ENCODE results near the gene DHRS12. TPM values are rescaled to one million over a fixed set of nuclear protein-coding genes. Genes with fewer than 3 reads are reported as not detected.

The DHRS12 gene
- total and polyA plus RNA-seq, 8 donors: 4.2 to 27.2 (median 14.1) TPM; not detected in 1

- no peak for DNase-seq
- Histone ChIP-seq H3K4me3 (no peak overlapping the region), H3K27ac (no peak overlapping the region), H3K36me3 (peaks cover 0 to 5% (median 2%) of the 10 kb centered on the region in 4 donors), H3K9me3 (no peaks in the 10 kb centered on the region), H3K27me3 (no peaks in the 10 kb centered on the region), H3K4me1 (peaks cover 0 to 20% (median 0%) of the 10 kb centered on the region in 4 donors)
- 66 to 83% (median 76%) methylated on average over 11 of the region's 11 CpGs for WGBS, 5 donors
- TF ChIP-seq CTCF (IDR thresholded peaks at IDR 0.05) (no peak), EP300 (IDR thresholded peaks at IDR 0.05) (no peak), POLR2A (IDR thresholded peaks at IDR 0.05) (no peak)
- intact Hi-C loops (cut with DNase I; ENCODE audit: low total_unique reads): no loop called here
Measured at GRCh38 chr13:51778392-51778791, 25.6 kb downstream of the DHRS12 start.

DNA sequence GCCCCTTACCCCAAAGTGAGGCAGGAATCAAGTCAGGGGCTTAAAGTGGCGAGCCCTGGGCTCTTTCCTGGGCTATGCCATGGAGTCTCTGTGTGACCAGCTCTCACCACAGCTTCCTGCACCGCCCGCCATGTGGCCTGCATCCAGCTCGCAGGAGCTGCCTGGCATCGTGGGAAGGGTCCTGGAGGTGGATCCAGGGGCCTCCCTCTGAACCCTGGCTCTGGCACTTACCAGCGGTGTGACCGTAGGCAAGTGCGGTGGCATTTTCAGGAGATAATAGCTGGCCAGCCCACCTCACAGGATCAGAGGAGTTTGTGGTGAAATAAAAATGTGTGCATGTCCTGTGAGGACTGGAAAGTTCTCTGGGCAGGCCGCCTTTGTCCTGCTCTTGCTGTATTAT is 26.0 kb downstream of the DHRS12 start:
- peaks cover 0 to 21% (median under 1%) of the 10 kb centered on the region in 4 donors for H3K4me1 ChIP-seq
- H3K27ac ChIP-seq: no peak overlapping the region
- intact Hi-C loops (cut with DNase I; ENCODE audit: low total_unique reads): no loop called here
- no peak for TF ChIP-seq EP300 (IDR thresholded peaks at IDR 0.05)
- no peak for TF ChIP-seq CTCF (IDR thresholded peaks at IDR 0.05)
- no peak for TF ChIP-seq POLR2A (IDR thresholded peaks at IDR 0.05)
- TF ChIP-seq POLR2AphosphoS5 (IDR thresholded peaks at IDR 0.05): no peak
- WGBS, 5 donors: 83 to 91% (median 86%) methylated on average over 9 of the region's 9 CpGs
- no peak for DNase-seq
- H3K36me3 ChIP-seq: peaks cover 0 to 7% (median 3%) of the 10 kb centered on the region in 4 donors
- H3K4me3 ChIP-seq: no peak overlapping the region
- H3K9me3 ChIP-seq: no peaks in the 10 kb centered on the region
- no peaks in the 10 kb centered on the region for H3K27me3 ChIP-seq

DNA sequence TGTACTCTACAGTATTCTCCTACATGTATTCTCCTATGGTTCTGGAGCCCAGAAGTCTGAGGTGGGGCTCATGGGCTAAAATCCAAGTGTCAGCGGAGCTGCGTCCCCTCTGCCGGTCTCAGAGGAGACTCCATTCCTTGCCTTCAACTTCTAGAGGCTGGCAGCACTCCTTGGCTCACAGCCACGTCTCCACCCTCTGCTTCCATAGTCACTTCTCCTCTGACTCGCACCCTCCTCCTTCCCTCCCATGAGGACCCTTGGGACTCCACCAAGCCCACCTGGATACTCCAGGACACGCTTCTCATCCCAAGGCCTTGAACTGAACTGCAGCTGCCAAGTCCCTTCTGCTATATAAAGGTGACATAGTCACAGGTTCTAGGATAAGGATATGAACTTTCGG is 27.8 kb downstream of the DHRS12 start:
- no peak for DNase-seq

DNA sequence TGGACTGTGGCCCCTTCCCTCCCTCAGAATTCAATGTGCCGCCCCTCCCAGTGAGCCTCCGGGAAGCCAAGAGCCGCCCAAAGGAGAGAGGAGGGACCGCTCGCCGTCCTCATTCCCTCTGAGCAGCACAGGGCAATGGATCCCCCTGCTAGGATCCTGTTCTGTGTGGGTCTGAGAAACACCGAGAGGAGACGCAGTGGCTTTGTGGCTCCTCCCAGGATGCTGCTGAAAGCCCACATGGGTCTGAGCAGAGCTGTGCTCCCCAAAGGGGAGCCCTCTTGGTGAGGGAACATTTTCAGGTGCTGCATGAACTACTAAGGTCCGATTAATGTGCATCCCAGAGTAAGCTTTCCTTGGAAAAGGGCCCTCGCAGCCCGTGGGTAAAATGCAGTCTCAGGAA is 30.4 kb downstream of the DHRS12 start:
- H3K27ac ChIP-seq: no peak overlapping the region
- H3K27me3 ChIP-seq: no peaks in the 10 kb centered on the region
- TF ChIP-seq POLR2AphosphoS5 (IDR thresholded peaks at IDR 0.05) (no peak), POLR2A (IDR thresholded peaks at IDR 0.05) (no peak), CTCF (IDR thresholded peaks at IDR 0.05) (no peak), EP300 (IDR thresholded peaks at IDR 0.05) (no peak)
- DNase-seq: no peak
- H3K4me3 ChIP-seq: no peak overlapping the region
- intact Hi-C loops (cut with DNase I; ENCODE audit: low total_unique reads): no loop called here
- H3K36me3 ChIP-seq: peaks cover 0 to 13% (median 4%) of the 10 kb centered on the region in 4 donors
- no peaks in the 10 kb centered on the region for H3K9me3 ChIP-seq
- 85 to 92% (median 90%) methylated on average over 11 of the region's 11 CpGs for whole genome bisulfite sequencing, 5 donors
- H3K4me1 ChIP-seq: peaks cover 28 to 44% (median 36%) of the 10 kb centered on the region in 4 donors

More for the DNA sequence above, 27.8 kb downstream of the DHRS12 start:
- peaks cover 0 to 8% (median 3%) of the 10 kb centered on the region in 4 donors for H3K36me3 ChIP-seq
- H3K4me3 ChIP-seq: no peak overlapping the region
- H3K27ac ChIP-seq: no peak overlapping the region
- WGBS, 5 donors: 84 to 92% (median 87%) methylated on average over 7 of the region's 7 CpGs
- TF ChIP-seq POLR2AphosphoS5 (IDR thresholded peaks at IDR 0.05) (no peak), POLR2A (IDR thresholded peaks at IDR 0.05) (no peak), EP300 (IDR thresholded peaks at IDR 0.05) (no peak), CTCF (IDR thresholded peaks at IDR 0.05) (no peak)
- no peaks in the 10 kb centered on the region for H3K9me3 ChIP-seq
- H3K4me1 ChIP-seq: peaks cover 8 to 21% (median 14%) of the 10 kb centered on the region in 4 donors
- no peaks in the 10 kb centered on the region for H3K27me3 ChIP-seq
- intact Hi-C loops (cut with DNase I; ENCODE audit: low total_unique reads): no loop called here
